CD4-positive, CD25-positive, alpha-beta regulatory T cell (primary cell): ENCODE data around the gene TTC8. TPM values are rescaled to one million over a fixed set of nuclear protein-coding genes. Genes with fewer than 3 reads are reported as not detected.

Source experiments
- ATAC-seq, 2 donors: fragments of 150-1000 bp; cut with Tn5 transposase; one replicate each; pipeline ENCODE4 v1.10.0; 2021; ENCODE audit warnings: low read depth in 2 of 2, moderate number of reproducible peaks in 2 of 2, moderate library complexity in 1 of 2
- DNase-seq, 3 donors: peaks; one replicate each; pipeline versions ENCODE4 v3.0.0 to v3.0.0-alpha.2; 2012 to 2022; ENCODE audit warnings: mixed read lengths in 1 of 3
- H3K27ac ChIP-seq: one replicate; pipeline ENCODE4 v1.7.0; 2013; ENCODE audit warnings: mild to moderate bottlenecking, low read length; ENCODE audit not compliant: insufficient read depth, poor library complexity, severe bottlenecking
- H3K27me3 ChIP-seq: one replicate; pipeline ENCODE4 v1.7.0; 2013; ENCODE audit warnings: low read length; ENCODE audit not compliant: control insufficient read depth, insufficient read depth
- H3K36me3 ChIP-seq: one replicate; pipeline ENCODE4 v1.7.0; 2013; ENCODE audit warnings: mild to moderate bottlenecking, low read length, moderate library complexity; ENCODE audit not compliant: control insufficient read depth, insufficient read depth
- H3K4me1 ChIP-seq: 2 replicates; pipeline ENCODE4 v1.7.0; 2013; ENCODE audit warnings: mild to moderate bottlenecking, low read length; ENCODE audit not compliant: insufficient read depth, control insufficient read depth, poor library complexity, severe bottlenecking
- H3K4me3 ChIP-seq: one replicate; pipeline ENCODE4 v1.7.0; 2013; ENCODE audit warnings: low read depth, mild to moderate bottlenecking, low read length, moderate library complexity
- H3K9me3 ChIP-seq, 2 experiments: 1 replicate in 1 of 2; 2 replicates in 1 of 2; pipeline ENCODE4 v1.7.0; 2013; ENCODE audit warnings: low read length in 2 of 2, mild to moderate bottlenecking in 1 of 2, moderate library complexity in 1 of 2; ENCODE audit not compliant: control insufficient read depth in 2 of 2
- H3K27ac Mint-ChIP-seq, 3 donors: one replicate each; pipeline ENCODE4 v1.8.0; 2020 to 2022; ENCODE audit warnings: mild to moderate bottlenecking in 3 of 3, mixed read lengths in 3 of 3, moderate library complexity in 2 of 3
- H3K27me3 Mint-ChIP-seq: one replicate; pipeline ENCODE4 v1.8.0; 2022; ENCODE audit warnings: mild to moderate bottlenecking, mixed read lengths
- H3K36me3 Mint-ChIP-seq: one replicate; pipeline ENCODE4 v1.8.0; 2020; ENCODE audit warnings: mixed read lengths
- H3K4me1 Mint-ChIP-seq, 4 donors: one replicate each; pipeline ENCODE4 v1.8.0; 2020 to 2022; ENCODE audit warnings: mixed read lengths in 4 of 4, mild to moderate bottlenecking in 1 of 4
- H3K4me3 Mint-ChIP-seq, 4 donors: one replicate each; pipeline ENCODE4 v1.8.0; 2020 to 2022; ENCODE audit warnings: mild to moderate bottlenecking in 4 of 4, mixed read lengths in 4 of 4, moderate library complexity in 3 of 4
- H3K9me3 Mint-ChIP-seq, 7 donors: one replicate each; pipeline ENCODE4 v1.8.0; 2020 to 2022; ENCODE audit warnings: mixed read lengths in 7 of 7, mild to moderate bottlenecking in 3 of 7, moderate library complexity in 2 of 7
- polyA plus RNA-seq, 4 donors: library from polyadenylated mRNA; unstranded; fragments of 300-500 nt; fragmentation: Illumina TruSeq; gene quantifications; one replicate each; pipeline ENCODE4 v1.2.3, GENCODE V29; 2021
- total RNA-seq: library from RNA; stranded (reverse); gene quantifications from one replicate; pipeline ENCODE4 v1.2.3, GENCODE V29; 2022

Gene TTC8
- total and polyA plus RNA-seq, 5 donors from 2014 or later: 0.63 to 2.0 (median 0.79) TPM; not detected in 1

- H3K27ac ChIP-seq: peak overlapping the region; percentile 55
- ATAC-seq: peak in 1 of 2 donors; percentile 6
Measured at GRCh38 chr14:88791629-88792472, 32.6 kb upstream of the TTC8 start.

GRCh38 chr14:88792473-88793258 is 31.8 kb upstream of the TTC8 start, which contains the start of gene EML5:
Gene EML5, minus strand, starts transcription at chr14:88792953. Its CDS starts 450 bp downstream, at chr14:88792503.
- peaks cover 16% of the 10 kb centered on the region for H3K4me1 ChIP-seq
- Mint-ChIP-seq H3K36me3 (no peaks in the 10 kb centered on the region), H3K9me3 (no peaks in the 10 kb centered on the region), H3K27ac (peak within 1 kb of the TSS; percentile 38 to 88 (median 47)), H3K4me3 (peak within 1 kb of the TSS; percentile 88 to 93 (median 90)), H3K4me1 (peaks cover 0 to 20% (median 12%) of the 10 kb centered on the region in 4 donors), H3K27me3 (peaks cover 34% of the 10 kb centered on the region)
- peak within 1 kb of the TSS; percentile 68 for H3K4me3 ChIP-seq
- peak within 1 kb of the TSS; percentile 55 for H3K27ac ChIP-seq
- no peaks in the 10 kb centered on the region for H3K36me3 ChIP-seq
- ATAC-seq (peak; percentile 80 to 82), DNase-seq (peak; percentile 75 to 84 (median 81))
- no peaks in the 10 kb centered on the region for H3K9me3 ChIP-seq
- peaks cover 18% of the 10 kb centered on the region for H3K27me3 ChIP-seq

More at GRCh38 chr14:88791629-88792472, 32.6 kb upstream of the TTC8 start:
- no peaks in the 10 kb centered on the region for H3K9me3 Mint-ChIP-seq
- no peaks in the 10 kb centered on the region for H3K36me3 Mint-ChIP-seq
- H3K4me3 ChIP-seq: peak overlapping the region; percentile 68
- peak overlapping the region; percentile 88 to 93 (median 90) for H3K4me3 Mint-ChIP-seq
- H3K4me1 ChIP-seq: peaks cover 16% of the 10 kb centered on the region
- H3K4me1 Mint-ChIP-seq: peaks cover 0 to 20% (median 13%) of the 10 kb centered on the region in 4 donors
- H3K36me3 ChIP-seq: no peaks in the 10 kb centered on the region
- peaks cover 14% of the 10 kb centered on the region for H3K27me3 ChIP-seq
- DNase-seq: peak in 2 of 3 donors; percentile 6 to 40
- H3K9me3 ChIP-seq: no peaks in the 10 kb centered on the region
- peaks cover 34% of the 10 kb centered on the region for H3K27me3 Mint-ChIP-seq
- H3K27ac Mint-ChIP-seq: peak overlapping the region; percentile 38 to 88 (median 47)

- Histone ChIP-seq H3K9me3 (no peaks in the 10 kb centered on the region), H3K4me3 (peak overlapping the region; percentile 66), H3K27ac (peak overlapping the region; percentile 55), H3K27me3 (peaks cover 18% of the 10 kb centered on the region), H3K4me1 (peaks cover 16% of the 10 kb centered on the region), H3K36me3 (no peaks in the 10 kb centered on the region)
- H3K4me3 Mint-ChIP-seq: peak overlapping the region; percentile 81 to 90 (median 85)
- no peaks in the 10 kb centered on the region for H3K36me3 Mint-ChIP-seq
- DNase-seq (peak in 1 of 3 donors; percentile 2), ATAC-seq (no peak)
- H3K27ac Mint-ChIP-seq: peak overlapping the region in 1 of 3 donors; percentile 26
- peaks cover 32% of the 10 kb centered on the region for H3K27me3 Mint-ChIP-seq
- H3K9me3 Mint-ChIP-seq: no peaks in the 10 kb centered on the region
- peaks cover 0 to 20% (median 12%) of the 10 kb centered on the region in 4 donors for H3K4me1 Mint-ChIP-seq
Measured at GRCh38 chr14:88793259-88793625, 31.2 kb upstream of the TTC8 start.

GRCh38 chr14:88798156-88798555 is 26.3 kb upstream of the TTC8 start:
- H3K9me3 Mint-ChIP-seq: peaks cover 0 to 3% (median 0%) of the 10 kb centered on the region in 7 donors
- no peak overlapping the region for H3K4me3 Mint-ChIP-seq
- peaks cover 7% of the 10 kb centered on the region for H3K27me3 Mint-ChIP-seq
- DNase-seq: no peak
- H3K27ac Mint-ChIP-seq: no peak overlapping the region
- ATAC-seq: no peak
- no peaks in the 10 kb centered on the region for H3K9me3 ChIP-seq
- H3K36me3 ChIP-seq: no peaks in the 10 kb centered on the region
- H3K4me1 Mint-ChIP-seq: peaks cover 0 to 3% (median 0%) of the 10 kb centered on the region in 4 donors
- no peak overlapping the region for H3K27ac ChIP-seq
- peaks cover 3% of the 10 kb centered on the region for H3K27me3 ChIP-seq
- H3K4me3 ChIP-seq: no peak overlapping the region
- H3K4me1 ChIP-seq: peaks cover 4% of the 10 kb centered on the region
- no peaks in the 10 kb centered on the region for H3K36me3 Mint-ChIP-seq

- Mint-ChIP-seq H3K4me3 (no peak overlapping the region), H3K9me3 (peaks cover 0 to 3% (median 0%) of the 10 kb centered on the region in 7 donors), H3K4me1 (no peaks in the 10 kb centered on the region), H3K27me3 (peaks cover 17% of the 10 kb centered on the region), H3K36me3 (no peaks in the 10 kb centered on the region), H3K27ac (no peak overlapping the region)
- H3K4me1 ChIP-seq: no peaks in the 10 kb centered on the region
- H3K27ac ChIP-seq: no peak overlapping the region
- no peaks in the 10 kb centered on the region for H3K36me3 ChIP-seq
- no peak overlapping the region for H3K4me3 ChIP-seq
- ATAC-seq (no peak), DNase-seq (no peak)
- H3K9me3 ChIP-seq: no peaks in the 10 kb centered on the region
- peaks cover 6% of the 10 kb centered on the region for H3K27me3 ChIP-seq
Measured at GRCh38 chr14:88799522-88799921, 24.9 kb upstream of the TTC8 start.

GRCh38 chr14:88802596-88802995 is 21.9 kb upstream of the TTC8 start:
- no peak overlapping the region for H3K27ac Mint-ChIP-seq
- H3K27me3 Mint-ChIP-seq: peaks cover 22% of the 10 kb centered on the region
- ATAC-seq (no peak), DNase-seq (no peak)
- H3K9me3 Mint-ChIP-seq: peaks cover 0 to 3% (median 0%) of the 10 kb centered on the region in 7 donors
- H3K4me1 Mint-ChIP-seq: no peaks in the 10 kb centered on the region
- no peaks in the 10 kb centered on the region for H3K4me1 ChIP-seq
- no peaks in the 10 kb centered on the region for H3K9me3 ChIP-seq
- no peak overlapping the region for H3K4me3 Mint-ChIP-seq
- H3K4me3 ChIP-seq: no peak overlapping the region
- H3K36me3 ChIP-seq: no peaks in the 10 kb centered on the region
- H3K27me3 ChIP-seq: peaks cover 7% of the 10 kb centered on the region
- no peaks in the 10 kb centered on the region for H3K36me3 Mint-ChIP-seq
- no peak overlapping the region for H3K27ac ChIP-seq

- ATAC-seq (no peak), DNase-seq (no peak)
- Mint-ChIP-seq H3K4me1 (no peaks in the 10 kb centered on the region), H3K9me3 (peaks cover 0 to 8% (median 0%) of the 10 kb centered on the region in 7 donors), H3K36me3 (no peaks in the 10 kb centered on the region), H3K27me3 (peaks cover 21% of the 10 kb centered on the region), H3K27ac (no peak overlapping the region), H3K4me3 (no peak overlapping the region)
- Histone ChIP-seq H3K27me3 (peaks cover 6% of the 10 kb centered on the region), H3K4me3 (no peak overlapping the region), H3K27ac (no peak overlapping the region), H3K36me3 (no peaks in the 10 kb centered on the region), H3K9me3 (no peaks in the 10 kb centered on the region), H3K4me1 (no peaks in the 10 kb centered on the region)
Measured at GRCh38 chr14:88804035-88804434, 20.4 kb upstream of the TTC8 start.
